HFFc6 (cell line): ENCODE results near the gene ADIPOR2. TPM values are rescaled to one million over a fixed set of nuclear protein-coding genes. Genes with fewer than 3 reads are reported as not detected.
A peak's percentile ranks its signal among the peaks of the same experiment; 100 is the strongest.

Experiments used
- DNase-seq: peaks from one replicate; pipeline ENCODE4 v3.0.0-alpha.2; 2018
- H3K27ac Mint-ChIP-seq: 2 replicates; pipeline ENCODE4 v1.8.0; 2020; ENCODE audit warnings: mild to moderate bottlenecking, mixed read lengths
- H3K27me3 Mint-ChIP-seq: 2 replicates; pipeline ENCODE4 v1.8.0; 2021; ENCODE audit warnings: mild to moderate bottlenecking, moderate library complexity, mixed read lengths; ENCODE audit not compliant: insufficient read depth
- H3K36me3 Mint-ChIP-seq: 2 replicates; pipeline ENCODE4 v1.8.0; 2021; ENCODE audit warnings: low read depth, mixed read lengths
- H3K4me1 Mint-ChIP-seq: 2 replicates; pipeline ENCODE4 v1.8.0; 2020; ENCODE audit warnings: low read depth, mixed read lengths
- H3K4me3 Mint-ChIP-seq: 2 replicates; pipeline ENCODE4 v1.8.0; 2020; ENCODE audit warnings: mild to moderate bottlenecking, moderate library complexity, mixed read lengths
- H3K9me3 Mint-ChIP-seq: 2 replicates; pipeline ENCODE4 v1.8.0; 2020; ENCODE audit warnings: mild to moderate bottlenecking, mixed read lengths
- CTCF ChIP-seq: fragments of 200-600 bp; sonication (generic); IDR thresholded peaks from 2 replicates; pipeline ENCODE4 v1.5.0; 2021; ENCODE audit warnings: antibody characterized with exemption, mild to moderate bottlenecking
- long read RNA-seq: library from polyadenylated mRNA; unstranded; transcript quantifications from one replicate; pipeline ENCODE4 v2.0.0, GENCODE V29; 2019
- total RNA-seq, 6 experiments: library from RNA; stranded (reverse); fragmentation: NEBNext Ultra II Directional; extraction: Animal tissue kit (Norgen Biotek cat#: 25700); gene quantifications; 2 replicates in 1 of 6; 3 replicates in 5 of 6; pipeline ENCODE4 v1.2.3, GENCODE V29; 2021

ADIPOR2 gene
- 10 to 100 TPM; 38.9 to 50.1 (median 44.9) TPM for total RNA-seq
- long read RNA-seq, partial matches to known transcripts, result 0 of 6 reads
- long read RNA-seq, other reads (novel, unspliced or antisense), result 6 of 6 reads

- peak; percentile 93 for DNase-seq
- peaks cover 4% of the 10 kb centered on the region; the same call in 1 of the 2 replicates for H3K36me3 Mint-ChIP-seq
- H3K4me3 Mint-ChIP-seq, result peak within 1 kb of the TSS; percentile 97
- peaks cover 3% of the 10 kb centered on the region for H3K27me3 Mint-ChIP-seq
- H3K27ac Mint-ChIP-seq, result peak within 1 kb of the TSS; percentile 99
- TF ChIP-seq CTCF, result no peak
- peaks cover 37% of the 10 kb centered on the region for H3K4me1 Mint-ChIP-seq
- H3K9me3 Mint-ChIP-seq, result no peaks in the 10 kb centered on the region
Observed at GRCh38 chr12:1690578-1691122, at the start of gene ADIPOR2. TSS of gene ADIPOR2 (plus strand) at chr12:1691070. CDS start at chr12:1754344, 63,274 bp downstream.

- Mint-ChIP-seq H3K27me3 (peaks cover 5% of the 10 kb centered on the region), H3K36me3 (peaks cover 50% of the 10 kb centered on the region)
Observed at GRCh38 chr12:1642513-1642912, 48.4 kb upstream of the ADIPOR2 start.

GRCh38 chr12:1643043-1643442 is 47.8 kb upstream of the ADIPOR2 start:
- H3K9me3 Mint-ChIP-seq, result no peaks in the 10 kb centered on the region
- peak overlapping the region; percentile 63 for H3K27ac Mint-ChIP-seq
- H3K4me1 Mint-ChIP-seq, result peaks cover 63% of the 10 kb centered on the region
- no peak for TF ChIP-seq CTCF
- H3K4me3 Mint-ChIP-seq, result no peak overlapping the region
- DNase-seq, result no peak
- H3K36me3 Mint-ChIP-seq, result peaks cover 50% of the 10 kb centered on the region
- H3K27me3 Mint-ChIP-seq, result peaks cover 5% of the 10 kb centered on the region

More at GRCh38 chr12:1642513-1642912, 48.4 kb upstream of the ADIPOR2 start:
- peak overlapping the region; percentile 63 for H3K27ac Mint-ChIP-seq
- H3K4me1 Mint-ChIP-seq, result peaks cover 63% of the 10 kb centered on the region
- TF ChIP-seq CTCF, result no peak
- H3K9me3 Mint-ChIP-seq, result no peaks in the 10 kb centered on the region
- no peak overlapping the region for H3K4me3 Mint-ChIP-seq
- DNase-seq, result no peak

- peaks cover 66% of the 10 kb centered on the region for H3K4me1 Mint-ChIP-seq
- H3K36me3 Mint-ChIP-seq, result peaks cover 52% of the 10 kb centered on the region
- H3K9me3 Mint-ChIP-seq, result no peaks in the 10 kb centered on the region
- DNase-seq, result no peak
- TF ChIP-seq CTCF, result no peak
- no peak overlapping the region for H3K4me3 Mint-ChIP-seq
- peak overlapping the region; percentile 93 for H3K27ac Mint-ChIP-seq
- peaks cover 5% of the 10 kb centered on the region for H3K27me3 Mint-ChIP-seq
Observed at GRCh38 chr12:1643905-1644533, 46.9 kb upstream of the ADIPOR2 start.

GRCh38 chr12:1644534-1645438 is 46.1 kb upstream of the ADIPOR2 start:
- Mint-ChIP-seq H3K27me3 (peaks cover 5% of the 10 kb centered on the region), H3K4me1 (peaks cover 74% of the 10 kb centered on the region), H3K4me3 (peak overlapping the region; percentile 28; the same call in 1 of the 2 replicates), H3K27ac (peak overlapping the region; percentile 93), H3K36me3 (peaks cover 60% of the 10 kb centered on the region), H3K9me3 (no peaks in the 10 kb centered on the region)
- DNase-seq, result peak; percentile 84
- TF ChIP-seq CTCF, result no peak
